A673 (cell line): ENCODE results near the gene GLS2.

Experiments
- CTCF ChIP-seq: fragments of 300-800, 200-600 bp; sonication (generic); conservative IDR thresholded peaks from 2 replicates; pipeline ENCODE4 v1.5.1; 2017; ENCODE audit warnings: low read depth, mild to moderate bottlenecking, antibody characterized with exemption, low read length, moderate library complexity, mixed read lengths
- EZH2 ChIP-seq: fragments of 200-600 bp; sonication (generic); IDR thresholded peaks from 2 replicates; pipeline ENCODE4 v1.6.1; 2017; ENCODE audit warnings: borderline replicate concordance, low read depth, mild to moderate bottlenecking, mixed read lengths, antibody characterized with exemption, low read length; ENCODE audit not compliant: poor library complexity, severe bottlenecking

DNA sequence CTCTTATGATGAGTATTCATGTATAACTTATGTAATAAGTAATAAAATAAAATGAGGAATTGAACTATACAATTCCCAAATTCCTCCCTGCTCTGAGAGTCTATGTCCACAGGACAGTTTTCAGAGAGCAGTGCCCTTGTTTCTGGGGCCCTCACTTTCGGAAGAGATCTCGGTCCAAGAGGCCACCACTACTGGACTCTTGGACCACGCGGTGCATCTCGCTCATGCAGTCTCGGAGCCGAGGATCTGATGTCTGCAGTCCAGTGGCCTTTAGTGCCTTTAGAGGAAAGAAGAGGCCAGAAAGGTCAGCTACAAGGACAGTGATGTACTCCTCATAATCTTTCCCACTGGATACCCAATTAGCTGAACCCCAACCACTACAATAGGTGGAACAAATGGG is 8.3 kb downstream of the GLS2 start:
- TF ChIP-seq CTCF (no peak), EZH2 (no peak)
